ENCODE measurements around the gene SMURF2. TPM values are rescaled to one million over a fixed set of nuclear protein-coding genes. Genes with fewer than 3 reads are reported as not detected.

SMURF2 gene
- total RNA-seq, 1 donor from 2014 or later, result 69.2 TPM

DNA sequence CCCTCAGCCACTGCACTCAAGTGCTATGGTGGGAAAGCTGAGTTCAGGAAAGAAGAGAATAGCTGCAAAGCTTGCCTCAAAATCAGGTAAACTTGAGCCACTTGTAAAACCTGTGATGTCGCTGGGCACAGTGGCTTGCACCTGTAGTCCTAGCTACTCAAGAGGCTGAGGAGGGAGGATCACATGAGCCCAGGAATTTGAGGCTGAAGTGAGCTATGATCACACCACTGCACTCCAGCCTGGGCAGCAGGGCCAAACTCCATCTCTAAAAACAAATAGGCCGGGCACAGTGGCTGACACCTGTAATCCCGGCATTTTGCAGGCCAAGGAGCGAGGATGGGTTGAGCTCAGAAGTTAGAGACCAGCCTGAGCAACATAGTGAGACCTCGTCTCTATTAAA, 26.4 kb upstream of the SMURF2 start:
- H3K4me1 Mint-ChIP-seq (ENCODE audit: unreplicated experiment), result peaks cover 5% of the 10 kb centered on the region
- TF ChIP-seq, protein P1, sequence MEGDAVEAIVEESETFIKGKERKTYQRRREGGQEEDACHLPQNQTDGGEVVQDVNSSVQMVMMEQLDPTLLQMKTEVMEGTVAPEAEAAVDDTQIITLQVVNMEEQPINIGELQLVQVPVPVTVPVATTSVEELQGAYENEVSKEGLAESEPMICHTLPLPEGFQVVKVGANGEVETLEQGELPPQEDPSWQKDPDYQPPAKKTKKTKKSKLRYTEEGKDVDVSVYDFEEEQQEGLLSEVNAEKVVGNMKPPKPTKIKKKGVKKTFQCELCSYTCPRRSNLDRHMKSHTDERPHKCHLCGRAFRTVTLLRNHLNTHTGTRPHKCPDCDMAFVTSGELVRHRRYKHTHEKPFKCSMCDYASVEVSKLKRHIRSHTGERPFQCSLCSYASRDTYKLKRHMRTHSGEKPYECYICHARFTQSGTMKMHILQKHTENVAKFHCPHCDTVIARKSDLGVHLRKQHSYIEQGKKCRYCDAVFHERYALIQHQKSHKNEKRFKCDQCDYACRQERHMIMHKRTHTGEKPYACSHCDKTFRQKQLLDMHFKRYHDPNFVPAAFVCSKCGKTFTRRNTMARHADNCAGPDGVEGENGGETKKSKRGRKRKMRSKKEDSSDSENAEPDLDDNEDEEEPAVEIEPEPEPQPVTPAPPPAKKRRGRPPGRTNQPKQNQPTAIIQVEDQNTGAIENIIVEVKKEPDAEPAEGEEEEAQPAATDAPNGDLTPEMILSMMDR (IDR thresholded peaks at IDR 0.05; ENCODE audit: unreplicated experiment), result no peak
- no peak for DNase-seq (ENCODE audit: low spot score)
- no peak overlapping the region for H3K27ac Mint-ChIP-seq (ENCODE audit: unreplicated experiment)
- H3K36me3 Mint-ChIP-seq (ENCODE audit: low read depth, unreplicated experiment), result no peaks in the 10 kb centered on the region
- H3K4me3 Mint-ChIP-seq (ENCODE audit: unreplicated experiment), result no peak overlapping the region
- peaks cover 6% of the 10 kb centered on the region for H3K27me3 Mint-ChIP-seq (ENCODE audit: unreplicated experiment)
- H3K9me3 Mint-ChIP-seq (ENCODE audit: unreplicated experiment), result no peaks in the 10 kb centered on the region

DNA sequence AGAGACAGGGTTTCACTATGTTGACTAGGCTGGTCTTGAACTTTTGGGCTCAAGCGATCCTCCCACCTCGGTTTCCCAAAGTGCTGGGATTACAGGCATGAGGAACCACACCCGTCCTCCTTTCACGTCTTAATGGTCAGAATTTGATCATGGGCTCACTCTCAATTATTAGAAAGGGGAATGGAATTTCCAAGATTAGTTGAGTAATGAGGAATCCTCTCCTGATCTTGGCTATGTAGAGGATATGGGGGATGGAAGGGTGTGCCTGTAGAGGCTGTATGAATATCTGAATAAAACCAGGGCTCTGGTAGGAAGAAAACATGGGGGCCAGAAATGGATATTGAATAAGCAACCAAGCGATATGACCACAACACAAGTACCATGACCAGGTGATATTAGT, 25.9 kb upstream of the SMURF2 start:
- Mint-ChIP-seq H3K4me3 (ENCODE audit: unreplicated experiment) (no peak overlapping the region), H3K36me3 (ENCODE audit: low read depth, unreplicated experiment) (no peaks in the 10 kb centered on the region), H3K9me3 (ENCODE audit: unreplicated experiment) (no peaks in the 10 kb centered on the region), H3K27me3 (ENCODE audit: unreplicated experiment) (peaks cover 6% of the 10 kb centered on the region), H3K27ac (ENCODE audit: unreplicated experiment) (no peak overlapping the region), H3K4me1 (ENCODE audit: unreplicated experiment) (peaks cover 5% of the 10 kb centered on the region)
- DNase-seq (ENCODE audit: low spot score), result no peak
- TF ChIP-seq, protein P1 (IDR thresholded peaks at IDR 0.05; ENCODE audit: unreplicated experiment), result no peak

DNA sequence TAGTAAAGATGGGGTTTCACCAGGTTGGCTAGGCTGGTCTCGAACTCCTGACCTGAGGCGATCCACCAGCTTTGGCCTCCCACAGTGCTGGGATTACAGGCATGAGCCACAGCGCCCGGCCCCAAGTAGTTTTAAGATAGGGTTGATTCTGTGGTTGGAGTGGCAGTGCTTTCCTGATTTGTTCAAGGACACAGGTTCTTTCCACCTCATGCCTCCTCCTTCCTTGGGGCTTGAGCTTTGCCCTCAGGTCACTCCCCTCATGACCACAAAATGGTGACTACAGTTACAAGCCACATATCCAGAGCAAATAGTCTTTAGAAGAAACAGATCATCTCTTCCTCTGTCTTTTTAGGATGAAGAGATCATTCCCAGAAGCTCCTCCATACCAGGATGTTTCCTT, 25.3 kb upstream of the SMURF2 start:
- no peak for DNase-seq (ENCODE audit: low spot score)
- Mint-ChIP-seq H3K27ac (ENCODE audit: unreplicated experiment) (no peak overlapping the region), H3K4me1 (ENCODE audit: unreplicated experiment) (peaks cover 5% of the 10 kb centered on the region), H3K36me3 (ENCODE audit: low read depth, unreplicated experiment) (no peaks in the 10 kb centered on the region), H3K9me3 (ENCODE audit: unreplicated experiment) (no peaks in the 10 kb centered on the region), H3K4me3 (ENCODE audit: unreplicated experiment) (no peak overlapping the region), H3K27me3 (ENCODE audit: unreplicated experiment) (peaks cover 6% of the 10 kb centered on the region)
- TF ChIP-seq, protein P1 (IDR thresholded peaks at IDR 0.05; ENCODE audit: unreplicated experiment), result no peak

DNA sequence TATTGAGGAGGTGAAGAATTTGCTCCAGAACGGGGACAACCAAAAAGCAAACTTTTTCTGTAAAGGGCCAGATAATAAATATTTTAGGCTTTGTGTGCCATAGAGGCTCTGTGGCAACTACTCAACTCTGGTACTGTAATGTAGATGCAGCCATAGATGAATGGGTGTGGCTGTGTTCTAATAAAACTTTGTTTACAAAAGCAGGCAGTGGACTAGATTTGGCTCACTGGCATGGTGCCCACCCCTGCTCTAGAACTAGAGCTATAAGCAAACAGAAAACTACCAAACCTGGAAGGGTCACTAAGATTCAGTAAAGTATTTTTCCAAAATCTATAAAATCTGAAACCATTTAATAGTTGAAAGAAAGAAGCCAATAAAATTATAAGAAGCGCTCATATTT, 24.6 kb upstream of the SMURF2 start:
- Mint-ChIP-seq H3K9me3 (ENCODE audit: unreplicated experiment) (no peaks in the 10 kb centered on the region), H3K4me1 (ENCODE audit: unreplicated experiment) (peaks cover 5% of the 10 kb centered on the region), H3K36me3 (ENCODE audit: low read depth, unreplicated experiment) (no peaks in the 10 kb centered on the region), H3K4me3 (ENCODE audit: unreplicated experiment) (no peak overlapping the region), H3K27me3 (ENCODE audit: unreplicated experiment) (peaks cover 7% of the 10 kb centered on the region), H3K27ac (ENCODE audit: unreplicated experiment) (no peak overlapping the region)
- TF ChIP-seq, protein P1 (IDR thresholded peaks at IDR 0.05; ENCODE audit: unreplicated experiment), result no peak
- DNase-seq (ENCODE audit: low spot score), result no peak

DNA sequence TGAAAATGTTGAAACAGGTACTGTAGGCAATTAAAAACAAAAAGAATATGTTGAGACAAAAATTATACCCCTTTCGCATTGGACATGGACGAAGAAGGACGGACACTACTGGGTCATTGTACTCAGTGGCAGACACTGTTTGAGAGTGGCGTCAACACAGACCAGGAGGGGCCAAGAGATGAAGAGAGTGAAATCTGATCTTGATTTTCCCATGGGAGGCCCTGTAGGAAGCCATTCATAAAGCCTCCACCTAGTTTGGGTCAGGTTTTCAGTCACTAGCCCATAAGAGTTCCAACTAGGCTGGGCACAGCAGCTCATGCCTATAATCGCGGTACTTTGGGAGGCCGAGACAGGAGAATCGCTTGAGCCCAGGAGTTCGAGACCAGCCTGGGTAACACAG, 23.6 kb upstream of the SMURF2 start:
- Mint-ChIP-seq H3K4me1 (ENCODE audit: unreplicated experiment) (peaks cover 5% of the 10 kb centered on the region), H3K36me3 (ENCODE audit: low read depth, unreplicated experiment) (no peaks in the 10 kb centered on the region), H3K9me3 (ENCODE audit: unreplicated experiment) (no peaks in the 10 kb centered on the region), H3K4me3 (ENCODE audit: unreplicated experiment) (no peak overlapping the region), H3K27me3 (ENCODE audit: unreplicated experiment) (peaks cover 7% of the 10 kb centered on the region), H3K27ac (ENCODE audit: unreplicated experiment) (no peak overlapping the region)
- TF ChIP-seq, protein P1 (IDR thresholded peaks at IDR 0.05; ENCODE audit: unreplicated experiment), result no peak
- DNase-seq (ENCODE audit: low spot score), result no peak
